ENCODE data around the gene PRR18.
"Not testable (repeated sequence)": the region's sequence is repeated elsewhere in the genome, so short reads cannot be mapped to it uniquely, and the experiment has no call there.

The PRR18 gene

GRCh38 chr6:166308033-166308768 lies at the start of gene PRR18:
PRR18 (minus strand) TSS chr6:166308392; CDS start chr6:166308142, 250 bp downstream.
- DNase-seq (ENCODE audit: low read depth in 3 of 3, low spot score in 1 of 3), result no peak

GRCh38 chr6:166355552-166355951 lies 47.4 kb upstream of the PRR18 start:
- DNase-seq (ENCODE audit: low read depth in 3 of 3, low spot score in 1 of 3), result no peak

DNA sequence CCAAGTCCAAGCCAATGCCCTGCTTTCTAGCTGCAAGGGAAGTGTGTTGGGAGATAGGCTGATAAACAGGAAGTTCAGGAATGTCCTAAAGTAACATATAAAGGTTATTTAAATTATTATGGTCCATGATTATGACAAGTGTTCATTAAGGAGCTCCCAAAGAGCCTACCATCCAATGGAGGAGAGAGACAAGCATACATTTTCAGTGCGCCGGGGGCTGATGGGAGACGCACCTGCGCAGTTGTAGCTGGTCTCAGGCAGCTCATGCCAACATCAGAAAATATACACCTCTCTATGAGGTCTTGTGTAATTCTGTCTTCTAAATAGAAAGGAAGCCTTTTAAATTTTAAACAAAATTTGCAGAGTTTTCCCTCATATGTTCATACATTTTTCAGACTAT lies 46.8 kb upstream of the PRR18 start:
- DNase-seq (ENCODE audit: low read depth in 3 of 3, low spot score in 1 of 3), result no peak

DNA sequence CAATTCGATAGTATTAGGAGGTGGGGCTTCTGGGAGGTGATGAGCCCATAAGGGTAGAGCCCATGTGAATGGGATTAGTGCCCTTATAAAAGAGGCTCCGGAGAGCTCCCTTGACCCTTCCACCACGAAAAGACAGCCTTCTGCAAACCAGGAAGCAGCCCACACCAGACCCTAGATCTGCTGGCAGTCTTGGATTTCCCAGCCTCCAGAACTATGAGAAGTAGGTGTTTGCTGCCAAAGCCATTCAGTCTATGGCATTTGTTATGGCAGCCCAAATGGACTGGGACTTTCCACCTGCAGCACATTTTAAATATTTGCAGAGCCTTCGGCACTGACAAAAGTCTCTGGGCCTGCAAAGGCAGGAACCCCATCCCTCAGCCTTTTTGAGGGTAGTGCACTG lies 46.0 kb upstream of the PRR18 start:
- no peak for DNase-seq (ENCODE audit: low read depth in 3 of 3, low spot score in 1 of 3)

DNA sequence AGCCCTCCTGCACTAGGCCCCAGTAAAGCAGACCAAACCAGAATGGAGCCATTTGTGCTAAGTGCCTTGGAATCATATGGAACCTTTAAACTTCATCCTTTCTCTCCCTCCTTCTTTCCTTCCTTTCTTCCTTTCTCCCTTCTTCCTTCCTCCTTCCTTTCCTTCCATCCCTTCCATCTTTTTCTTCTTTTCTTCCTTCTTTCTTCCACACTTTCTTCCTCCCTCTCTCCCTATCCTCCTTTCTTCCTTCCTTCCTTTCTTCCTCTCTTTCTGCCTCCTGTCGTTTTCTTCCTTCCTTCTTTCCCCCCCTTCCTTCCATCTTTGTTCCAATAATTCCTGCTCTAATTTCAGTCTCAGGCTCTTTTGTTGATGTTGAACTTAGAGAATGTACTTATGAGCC lies 45.3 kb upstream of the PRR18 start:
- DNase-seq (ENCODE audit: low read depth in 3 of 3, low spot score in 1 of 3), result no peak

DNA sequence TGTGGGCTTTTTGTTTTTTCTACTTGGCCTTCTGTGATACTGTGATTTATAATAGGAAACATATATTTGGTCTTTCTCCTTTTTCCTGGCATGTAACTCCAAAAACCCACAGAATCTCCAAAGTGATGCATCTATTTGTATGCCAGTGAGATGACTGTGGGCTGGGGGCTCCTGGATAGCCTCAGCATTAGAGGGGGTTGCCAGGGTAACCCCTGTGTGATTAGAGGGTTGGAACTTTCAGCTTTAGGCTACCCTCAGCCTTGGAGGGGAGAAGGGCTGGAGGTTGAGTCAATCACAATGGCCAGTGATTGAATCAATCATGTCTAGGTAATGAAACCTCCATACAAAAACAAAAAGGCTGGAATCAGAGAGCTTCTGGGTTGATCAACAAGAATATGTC lies 44.7 kb upstream of the PRR18 start:
- no peak for DNase-seq (ENCODE audit: low read depth in 3 of 3, low spot score in 1 of 3)

DNA sequence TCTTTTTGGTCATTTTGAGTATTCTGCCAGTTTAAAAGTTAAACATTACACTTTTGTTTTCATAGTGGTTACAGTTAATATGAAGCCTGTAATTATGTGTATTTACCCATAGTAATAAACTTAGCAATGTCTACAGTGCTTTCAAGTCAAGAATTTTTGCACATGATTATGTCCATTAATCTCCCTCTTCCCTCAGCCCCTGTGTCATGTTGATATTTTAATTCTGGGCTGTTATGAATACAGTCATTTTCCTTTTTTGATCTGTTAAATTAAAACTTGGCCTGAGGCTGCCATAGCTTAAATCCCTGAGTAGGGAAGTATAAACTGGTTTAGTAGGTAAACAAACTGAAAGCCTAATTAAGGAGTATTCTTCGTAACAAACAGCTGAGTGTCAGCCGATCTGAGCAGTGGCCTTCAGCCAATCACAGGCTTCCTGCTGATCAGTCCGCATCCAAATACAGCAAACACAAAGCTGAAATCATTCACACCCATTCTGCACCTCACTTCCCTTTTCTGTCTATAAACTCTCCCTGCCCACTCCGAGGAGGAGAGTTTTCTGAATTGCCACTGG lies 43.6 kb upstream of the PRR18 start:
- DNase-seq (ENCODE audit: low read depth in 3 of 3, low spot score in 1 of 3), result no peak

GRCh38 chr6:166348305-166348949 lies 40.2 kb upstream of the PRR18 start:
- DNase-seq (ENCODE audit: low read depth in 3 of 3, low spot score in 1 of 3), result no peak

DNA sequence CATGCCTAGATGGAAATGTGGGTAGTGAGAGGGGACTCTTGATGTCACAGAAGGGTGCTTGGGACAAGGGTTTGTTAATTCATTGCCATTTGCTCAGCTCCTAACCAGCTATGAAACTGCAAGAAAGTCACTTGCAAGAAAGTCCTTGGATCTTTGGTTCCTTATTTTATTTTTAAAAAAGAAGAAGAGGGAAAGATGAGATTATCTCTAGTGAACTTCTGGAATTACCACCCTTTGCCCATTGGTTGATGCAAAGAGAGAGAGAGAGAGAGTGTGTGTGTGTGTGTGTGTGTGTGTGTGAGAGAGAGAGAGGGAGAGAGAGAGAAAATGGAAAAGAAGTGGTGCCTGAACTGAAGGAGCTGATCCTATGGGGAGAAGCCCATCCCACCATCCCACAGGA lies 38.8 kb upstream of the PRR18 start:
- DNase-seq (ENCODE audit: low read depth in 3 of 3, low spot score in 1 of 3), result no peak

- no peak for DNase-seq (ENCODE audit: low read depth in 3 of 3, low spot score in 1 of 3)
Measured at GRCh38 chr6:166346449-166346848, 38.3 kb upstream of the PRR18 start.

GRCh38 chr6:166345672-166346071 lies 37.5 kb upstream of the PRR18 start:
- DNase-seq (ENCODE audit: low read depth in 3 of 3, low spot score in 1 of 3), result not testable (repeated sequence)

- DNase-seq (ENCODE audit: low read depth in 3 of 3, low spot score in 1 of 3), result not testable (repeated sequence)
Measured at GRCh38 chr6:166344921-166345320, 36.7 kb upstream of the PRR18 start.

- no peak for DNase-seq (ENCODE audit: low read depth in 3 of 3, low spot score in 1 of 3)
Measured at GRCh38 chr6:166344240-166344639, 36.0 kb upstream of the PRR18 start.

- DNase-seq (ENCODE audit: low read depth in 3 of 3, low spot score in 1 of 3), result no peak
Measured at GRCh38 chr6:166343150-166343487, 34.9 kb upstream of the PRR18 start.

GRCh38 chr6:166342349-166343149 lies 34.4 kb upstream of the PRR18 start, which contains the start of gene SFT2D1:
SFT2D1 (minus strand) TSS chr6:166342545; CDS start chr6:166342481, 64 bp downstream.
- peak; percentile 33 to 70 (median 47) for DNase-seq (ENCODE audit: low read depth in 3 of 3, low spot score in 1 of 3)

DNA sequence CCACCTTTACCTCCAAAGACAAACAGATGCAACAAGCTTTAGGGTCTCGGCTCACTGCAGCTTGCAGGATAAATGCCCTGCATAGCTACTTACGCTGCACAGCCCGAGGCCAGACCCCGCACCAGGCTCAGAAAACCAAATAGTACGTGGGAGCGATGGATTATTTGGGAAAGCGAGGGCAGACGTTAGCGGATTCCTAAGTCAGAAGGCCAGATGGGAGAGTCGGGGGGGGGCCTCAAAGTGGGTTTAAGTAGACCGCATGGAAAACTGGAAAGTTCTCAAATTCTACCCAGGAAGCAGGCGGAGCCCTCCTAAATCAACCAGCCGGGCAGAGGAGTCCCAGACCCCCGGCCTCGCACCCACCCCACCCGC lies 33.8 kb upstream of the PRR18 start:
- no peak for DNase-seq (ENCODE audit: low read depth in 3 of 3, low spot score in 1 of 3)

DNA sequence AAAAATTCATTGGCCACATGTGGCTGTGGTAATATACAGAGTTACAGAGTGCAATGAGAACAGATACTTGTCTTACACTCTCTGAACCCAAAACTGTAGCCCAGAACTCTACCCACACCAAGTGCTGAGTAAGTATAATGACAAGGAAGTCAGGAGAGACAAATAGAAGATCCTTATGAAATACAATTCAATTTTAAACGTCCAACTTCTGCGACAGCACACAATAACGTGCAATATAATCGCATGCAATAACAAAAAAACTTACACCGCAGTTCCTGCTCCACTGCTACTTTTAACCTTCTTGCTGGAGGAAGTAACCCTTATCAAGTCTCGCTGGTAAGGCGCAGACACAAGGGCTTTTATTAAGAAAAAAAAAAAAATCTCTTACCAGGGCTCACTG lies 33.3 kb upstream of the PRR18 start:
- DNase-seq (ENCODE audit: low read depth in 3 of 3, low spot score in 1 of 3), result no peak

- no peak for DNase-seq (ENCODE audit: low read depth in 3 of 3, low spot score in 1 of 3)
Measured at GRCh38 chr6:166338854-166339253, 30.7 kb upstream of the PRR18 start.

DNA sequence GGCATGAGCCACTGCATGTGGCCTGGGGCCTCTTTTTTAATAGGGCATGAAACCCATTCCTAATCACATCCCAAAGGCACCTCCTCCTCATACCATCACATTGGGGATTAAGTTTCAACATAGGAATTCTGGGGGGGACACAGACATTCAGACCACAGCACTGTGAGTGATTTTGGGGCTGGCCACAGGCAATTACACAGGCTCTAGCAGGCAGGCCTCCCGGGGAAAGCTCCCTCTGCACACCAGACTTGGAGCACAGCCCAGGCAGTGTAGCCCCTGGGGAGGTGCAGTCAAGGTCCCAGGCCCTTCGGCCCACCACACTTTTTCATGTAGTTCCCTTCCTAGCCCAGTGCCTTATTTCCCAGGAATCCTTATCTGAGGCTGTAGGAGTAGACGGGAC lies 28.7 kb upstream of the PRR18 start:
- DNase-seq (ENCODE audit: low read depth in 3 of 3, low spot score in 1 of 3), result no peak

DNA sequence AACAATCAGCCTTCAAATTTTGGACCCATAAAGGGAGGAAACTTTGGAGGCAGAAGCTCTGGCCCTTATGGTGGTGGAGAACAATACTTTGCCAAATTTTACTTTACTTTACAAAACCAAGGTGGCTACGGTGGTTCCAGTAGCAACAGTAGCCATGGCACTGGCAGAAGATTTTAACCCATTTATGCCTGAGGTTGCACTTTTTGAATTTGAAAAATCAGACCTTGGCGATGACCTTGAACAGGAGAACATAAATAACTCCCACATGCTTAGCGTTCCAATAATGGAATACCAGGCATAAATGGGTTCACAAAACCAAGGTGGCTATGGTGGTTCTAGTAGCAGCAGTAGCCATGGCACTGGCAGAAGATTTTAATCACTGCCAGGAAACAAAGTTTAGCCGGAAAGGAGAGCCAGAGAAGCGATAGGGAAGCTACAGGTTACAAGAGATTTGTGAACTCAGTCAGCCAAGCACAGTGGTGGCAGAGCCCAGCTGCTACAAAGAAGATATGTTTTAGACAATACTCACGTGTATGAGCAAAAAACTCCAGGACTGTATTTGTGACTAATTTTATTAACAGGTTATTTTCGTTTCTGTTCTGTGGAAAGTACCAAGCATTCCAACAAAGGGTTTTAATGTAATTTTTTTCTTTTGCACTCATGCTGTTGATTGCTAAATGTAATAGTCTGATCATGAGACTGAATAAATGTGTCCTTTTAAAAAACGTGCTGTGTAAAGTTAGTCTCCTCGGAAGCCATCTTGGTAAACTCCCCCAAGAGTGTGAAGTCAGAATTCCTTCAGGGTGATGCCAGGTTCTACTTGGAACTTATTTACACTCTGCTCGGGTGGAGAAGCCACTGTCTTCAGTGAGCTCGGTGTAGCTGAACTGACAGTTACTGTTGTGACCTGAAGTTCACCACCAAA lies 27.4 kb upstream of the PRR18 start:
- no peak for DNase-seq (ENCODE audit: low read depth in 3 of 3, low spot score in 1 of 3)

- no peak for DNase-seq (ENCODE audit: low read depth in 3 of 3, low spot score in 1 of 3)
Measured at GRCh38 chr6:166334878-166335277, 26.7 kb upstream of the PRR18 start.

Measured in stimulated activated CD4-positive, alpha-beta T cell treated with anti-CD3 and anti-CD28 coated beads, TNF-alpha, amount 100 ng/mL, for 1 hour (primary cell).